ENCODE data around the gene C1orf159.
"Not testable (repeated sequence)": the region's sequence is repeated elsewhere in the genome, so short reads cannot be mapped to it uniquely, and the experiment has no call there.

C1orf159 gene

GRCh38 chr1:1065265-1065939 lies 50.5 kb downstream of the C1orf159 start:
- no peak for DNase-seq

GRCh38 chr1:1063945-1064831 lies 51.7 kb downstream of the C1orf159 start:
- DNase-seq: peak; percentile 83

- no peak for DNase-seq
Measured at GRCh38 chr1:1063261-1063944, 52.5 kb downstream of the C1orf159 start.

- no peak for DNase-seq
Measured at GRCh38 chr1:1062348-1063163, 53.3 kb downstream of the C1orf159 start.

GRCh38 chr1:1061682-1062345 lies 54.1 kb downstream of the C1orf159 start:
- DNase-seq: peak; percentile 30

GRCh38 chr1:1060281-1061000 lies 55.4 kb downstream of the C1orf159 start:
- DNase-seq: no peak

- DNase-seq: peak; percentile 74
Measured at GRCh38 chr1:1059494-1060280, 56.2 kb downstream of the C1orf159 start.

- peak; percentile 30 for DNase-seq
Measured at GRCh38 chr1:1058921-1059493, 56.9 kb downstream of the C1orf159 start.

GRCh38 chr1:1058088-1058905 lies 57.6 kb downstream of the C1orf159 start:
- no peak for DNase-seq

GRCh38 chr1:1057769-1058087 lies 58.2 kb downstream of the C1orf159 start:
- DNase-seq: not testable (repeated sequence)

- no peak for DNase-seq
Measured at GRCh38 chr1:1055841-1056736, 59.8 kb downstream of the C1orf159 start.

- DNase-seq: no peak
Measured at GRCh38 chr1:1054971-1055370, 60.9 kb downstream of the C1orf159 start.

- DNase-seq: no peak
Measured at GRCh38 chr1:1054099-1054700, 61.7 kb downstream of the C1orf159 start.

- DNase-seq: no peak
Measured at GRCh38 chr1:1053682-1054081, 62.2 kb downstream of the C1orf159 start.

- DNase-seq: no peak
Measured at GRCh38 chr1:1053022-1053421, 62.9 kb downstream of the C1orf159 start.

GRCh38 chr1:1052003-1052840 lies 63.7 kb downstream of the C1orf159 start:
- DNase-seq: no peak

Measured in fibroblast of skin of back (primary cell).